H9 (cell line): Measurements from ENCODE around the gene TCP10L. TPM values are rescaled to one million over a fixed set of nuclear protein-coding genes. Genes with fewer than 3 reads are reported as not detected.

Experiments used
- DNase-seq: peaks from one replicate; pipeline ENCODE4 v3.0.0-alpha.2; 2017
- H2AFZ ChIP-seq: one replicate; pipeline ENCODE4 v1.6.1; 2013; ENCODE audit warnings: mild to moderate bottlenecking, low read length, control low read depth, moderate library complexity
- H2AK5ac ChIP-seq: 2 replicates; pipeline ENCODE4 v1.6.1; 2013; ENCODE audit warnings: low read length, control low read depth, mixed read lengths; ENCODE audit not compliant: insufficient read length
- H2BK120ac ChIP-seq: one replicate; pipeline ENCODE4 v1.6.1; 2013; ENCODE audit warnings: low read depth, mild to moderate bottlenecking, low read length, control low read depth, inconsistent platforms; ENCODE audit not compliant: poor library complexity, severe bottlenecking
- H2BK12ac ChIP-seq: 2 replicates; pipeline ENCODE4 v1.6.1; 2013; ENCODE audit warnings: low read length, control low read depth, mixed read lengths, low read depth; ENCODE audit not compliant: insufficient read length
- H2BK15ac ChIP-seq: 2 replicates; pipeline ENCODE4 v1.6.1; 2013; ENCODE audit warnings: low read depth, low read length, control low read depth
- H2BK20ac ChIP-seq: one replicate; pipeline ENCODE4 v1.6.1; 2013; ENCODE audit warnings: low read depth, mild to moderate bottlenecking, low read length, control low read depth, inconsistent platforms; ENCODE audit not compliant: poor library complexity, severe bottlenecking
- H2BK5ac ChIP-seq: 2 replicates; pipeline ENCODE4 v1.6.1; 2013; ENCODE audit warnings: low read length, control low read depth, mixed read lengths; ENCODE audit not compliant: insufficient read length
- H3K14ac ChIP-seq: 2 replicates; pipeline ENCODE4 v1.6.1; 2013; ENCODE audit warnings: low read length, control low read depth; ENCODE audit not compliant: insufficient read depth
- H3K18ac ChIP-seq: 2 replicates; pipeline ENCODE4 v1.6.1; 2013; ENCODE audit warnings: low read depth, mild to moderate bottlenecking, mixed read lengths, low read length, control low read depth; ENCODE audit not compliant: insufficient read length
- H3K23ac ChIP-seq: 2 replicates; pipeline ENCODE4 v1.6.1; 2013; ENCODE audit warnings: low read length, control low read depth, mixed read lengths, low read depth; ENCODE audit not compliant: insufficient read length
- H3K23me2 ChIP-seq: 2 replicates; pipeline ENCODE4 v1.6.1; 2013; ENCODE audit warnings: low read depth, mild to moderate bottlenecking, mixed read lengths, low read length, control low read depth; ENCODE audit not compliant: insufficient read length, poor library complexity, severe bottlenecking
- H3K27ac ChIP-seq: 2 replicates; pipeline ENCODE4 v1.5.1; 2013; ENCODE audit warnings: low read length, control low read depth, mixed read lengths, low read depth; ENCODE audit not compliant: insufficient read length
- H3K27me3 ChIP-seq: 2 replicates; pipeline ENCODE4 v1.6.1; 2013; ENCODE audit warnings: low read length, control low read depth, inconsistent platforms; ENCODE audit not compliant: insufficient read depth
- H3K4ac ChIP-seq: 2 replicates; pipeline ENCODE4 v1.6.1; 2013; ENCODE audit warnings: low read depth, mild to moderate bottlenecking, control low read depth, inconsistent platforms, low read length, moderate library complexity
- H3K4me1 ChIP-seq: 2 replicates; pipeline ENCODE4 v1.6.1; 2013; ENCODE audit warnings: low read length, control low read depth, inconsistent platforms; ENCODE audit not compliant: insufficient read depth
- H3K4me2 ChIP-seq: 2 replicates; pipeline ENCODE4 v1.6.1; 2013; ENCODE audit warnings: low read length, control low read depth, mixed read lengths; ENCODE audit not compliant: insufficient read length, insufficient read depth
- H3K56ac ChIP-seq: 2 replicates; pipeline ENCODE4 v1.6.1; 2013; ENCODE audit warnings: low read depth, mild to moderate bottlenecking, mixed read lengths, low read length, control low read depth; ENCODE audit not compliant: insufficient read length
- H3K79me1 ChIP-seq: 2 replicates; pipeline ENCODE4 v1.6.1; 2013; ENCODE audit warnings: low read depth, mild to moderate bottlenecking, moderate library complexity, low read length, control low read depth, inconsistent platforms; ENCODE audit not compliant: insufficient read depth, poor library complexity, severe bottlenecking
- H3K79me2 ChIP-seq: 2 replicates; pipeline ENCODE4 v1.6.1; 2013; ENCODE audit warnings: low read length, control low read depth, inconsistent platforms; ENCODE audit not compliant: insufficient read depth
- H3K9ac ChIP-seq: 2 replicates; pipeline ENCODE4 v1.6.1; 2013; ENCODE audit warnings: low read length, control low read depth, mixed read lengths; ENCODE audit not compliant: insufficient read length; ENCODE audit errors: extremely low read depth
- H3K9me3 ChIP-seq: one replicate; pipeline ENCODE4 v1.6.1; 2013; ENCODE audit warnings: low read depth, low read length, inconsistent platforms; ENCODE audit not compliant: control insufficient read depth
- H3T11ph ChIP-seq: one replicate; pipeline ENCODE4 v1.6.1; 2013; ENCODE audit warnings: mild to moderate bottlenecking, low read length, control low read depth, inconsistent platforms
- H4K20me1 ChIP-seq: one replicate; pipeline ENCODE4 v1.6.1; 2013; ENCODE audit not compliant: control insufficient read depth, insufficient read length, insufficient read depth
- H4K5ac ChIP-seq: 2 replicates; pipeline ENCODE4 v1.6.1; 2013; ENCODE audit warnings: low read depth, mild to moderate bottlenecking, mixed read lengths, low read length, control low read depth; ENCODE audit not compliant: insufficient read length
- H4K8ac ChIP-seq: replicated peaks from 2 replicates; pipeline ENCODE4 v1.6.1; 2013; ENCODE audit warnings: low read length, control low read depth, mixed read lengths, low read depth; ENCODE audit not compliant: insufficient read length
- H4K91ac ChIP-seq: 2 replicates; pipeline ENCODE4 v1.6.1; 2013; ENCODE audit warnings: low read depth, mild to moderate bottlenecking, moderate library complexity, mixed read lengths, low read length, control low read depth; ENCODE audit not compliant: insufficient read length
- H3K27ac Mint-ChIP-seq, 3 experiments: 2 replicates in 2 of 3; 3 replicates in 1 of 3; pipeline ENCODE4 v1.8.0; 2020 to 2021; ENCODE audit warnings: mixed read lengths in 3 of 3, mild to moderate bottlenecking in 1 of 3, moderate library complexity in 1 of 3
- H3K27me3 Mint-ChIP-seq: 2 replicates; pipeline ENCODE4 v1.8.0; 2021; ENCODE audit warnings: low read depth, mild to moderate bottlenecking, moderate library complexity, mixed read lengths
- H3K36me3 Mint-ChIP-seq, 3 experiments: 2 replicates in 2 of 3; 3 replicates in 1 of 3; pipeline ENCODE4 v1.8.0; 2020 to 2021; ENCODE audit warnings: low read depth in 3 of 3, mixed read lengths in 3 of 3; ENCODE audit not compliant: insufficient read depth in 1 of 3
- H3K4me1 Mint-ChIP-seq, 2 experiments: 2 replicates each; pipeline ENCODE4 v1.8.0; 2020; ENCODE audit warnings: mixed read lengths in 2 of 2
- H3K4me3 Mint-ChIP-seq, 2 experiments: 2 replicates in 1 of 2; 3 replicates in 1 of 2; pipeline ENCODE4 v1.8.0; 2020 to 2021; ENCODE audit warnings: mild to moderate bottlenecking in 2 of 2, mixed read lengths in 2 of 2, moderate library complexity in 1 of 2
- H3K9me3 Mint-ChIP-seq, 2 experiments: 2 replicates in 1 of 2; 3 replicates in 1 of 2; pipeline ENCODE4 v1.8.0; 2020; ENCODE audit warnings: mild to moderate bottlenecking in 2 of 2, mixed read lengths in 2 of 2, moderate library complexity in 1 of 2
- WGBS: extraction: QIAGEN DNeasy Blood & Tissue Kit; methylation state at CpG from one replicate; pipeline ENCODE4 v1.1.7; 2013; ENCODE audit warnings: missing lambda C conversion rate, low lambda C conversion rate, mixed read lengths; ENCODE audit not compliant: insufficient read length; ENCODE audit errors: extremely low coverage; 5-methylcytosine and 5-hydroxymethylcytosine counted together
- total RNA-seq: library from RNA; stranded (reverse); gene quantifications from 2 replicates; pipeline ENCODE4 v1.2.1, GENCODE V29; 2021
- TF ChIP-seq, protein P1 (sequence below): fragments of 200-600 bp; sonication (generic); conservative IDR thresholded peaks from 3 replicates; pipeline ENCODE4 v1.8.0; 2021; ENCODE audit warnings: antibody characterized with exemption, mild to moderate bottlenecking

Gene TCP10L
- total RNA-seq, 1 experiment from 2014 or later: 5.1 TPM

DNA sequence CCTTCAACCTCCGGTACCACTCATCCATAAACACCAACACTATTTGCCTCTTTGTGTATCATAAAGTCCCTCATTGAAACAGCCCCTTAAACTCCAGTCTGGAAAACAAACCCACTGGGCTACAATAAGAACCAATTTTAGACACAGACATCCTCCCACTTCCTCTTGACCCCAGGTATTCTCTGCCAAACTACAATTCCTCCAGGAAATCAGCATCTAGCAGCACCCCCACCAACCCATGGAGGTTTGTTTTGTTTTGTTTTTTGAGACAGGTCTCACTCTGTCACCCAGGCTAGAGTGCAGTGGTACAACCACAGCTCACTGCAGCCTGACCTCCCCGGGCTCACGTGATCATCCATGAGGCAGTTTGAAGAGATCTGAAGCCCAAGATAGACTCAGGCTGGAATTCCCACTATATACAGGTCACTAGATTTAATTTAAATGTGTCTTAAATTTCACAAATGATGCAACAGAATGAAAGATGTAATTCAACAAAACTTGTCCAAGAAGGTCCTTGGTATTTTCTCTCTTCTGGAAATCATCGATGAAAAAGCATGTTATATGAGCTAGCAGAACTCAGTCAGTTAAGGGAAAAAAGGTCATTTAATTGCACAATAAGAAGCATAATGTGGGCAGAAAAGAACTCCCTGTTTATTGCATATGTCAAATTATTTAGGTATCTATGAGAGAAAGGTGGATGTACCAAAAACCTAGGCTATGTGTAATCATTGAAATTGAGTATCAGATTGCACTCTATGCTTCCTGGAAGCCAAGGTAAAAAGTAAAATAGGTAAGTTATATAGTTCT, 30.3 kb downstream of the TCP10L start:
- Histone ChIP-seq H4K5ac (no peak overlapping the region), H3K9ac (no peak overlapping the region), H2BK5ac (no peak overlapping the region), H3K4ac (no peak overlapping the region), H4K20me1 (no peaks in the 10 kb centered on the region), H3K4me2 (no peak overlapping the region), H3K9me3 (no peaks in the 10 kb centered on the region), H2AK5ac (no peak overlapping the region), H3K56ac (no peak overlapping the region), H3K14ac (no peak overlapping the region), H3K79me2 (no peaks in the 10 kb centered on the region), H4K8ac (no peak overlapping the region), H3K23ac (no peak overlapping the region), H3K27me3 (no peaks in the 10 kb centered on the region), H2BK15ac (no peak overlapping the region), H2BK20ac (no peak overlapping the region), H3K18ac (no peak overlapping the region), H3K79me1 (no peaks in the 10 kb centered on the region), H4K91ac (no peak overlapping the region), H3T11ph (no peak overlapping the region), H2BK12ac (no peak overlapping the region), H3K4me1 (peaks cover under 1% of the 10 kb centered on the region; the same call in 1 of the 2 replicates), H2BK120ac (no peak overlapping the region), H3K27ac (no peak overlapping the region), H3K23me2 (no peaks in the 10 kb centered on the region), H2AFZ (no peak overlapping the region)
- no peaks in the 10 kb centered on the region for H3K27me3 Mint-ChIP-seq
- H3K36me3 Mint-ChIP-seq: peaks cover 0 to 2% (median 0%) of the 10 kb centered on the region in 3 experiments; a peak in 1 of 7 replicates
- WGBS: no CpG with 5 or more reads among the region's 4 CpGs
- H3K4me1 Mint-ChIP-seq: peaks cover 45 to 46% of the 10 kb centered on the region in 2 experiments
- no peak for DNase-seq
- H3K27ac Mint-ChIP-seq: peak overlapping the region in 1 of 3 experiments; percentile 31; a peak in 1 of 7 replicates
- TF ChIP-seq, protein P1, sequence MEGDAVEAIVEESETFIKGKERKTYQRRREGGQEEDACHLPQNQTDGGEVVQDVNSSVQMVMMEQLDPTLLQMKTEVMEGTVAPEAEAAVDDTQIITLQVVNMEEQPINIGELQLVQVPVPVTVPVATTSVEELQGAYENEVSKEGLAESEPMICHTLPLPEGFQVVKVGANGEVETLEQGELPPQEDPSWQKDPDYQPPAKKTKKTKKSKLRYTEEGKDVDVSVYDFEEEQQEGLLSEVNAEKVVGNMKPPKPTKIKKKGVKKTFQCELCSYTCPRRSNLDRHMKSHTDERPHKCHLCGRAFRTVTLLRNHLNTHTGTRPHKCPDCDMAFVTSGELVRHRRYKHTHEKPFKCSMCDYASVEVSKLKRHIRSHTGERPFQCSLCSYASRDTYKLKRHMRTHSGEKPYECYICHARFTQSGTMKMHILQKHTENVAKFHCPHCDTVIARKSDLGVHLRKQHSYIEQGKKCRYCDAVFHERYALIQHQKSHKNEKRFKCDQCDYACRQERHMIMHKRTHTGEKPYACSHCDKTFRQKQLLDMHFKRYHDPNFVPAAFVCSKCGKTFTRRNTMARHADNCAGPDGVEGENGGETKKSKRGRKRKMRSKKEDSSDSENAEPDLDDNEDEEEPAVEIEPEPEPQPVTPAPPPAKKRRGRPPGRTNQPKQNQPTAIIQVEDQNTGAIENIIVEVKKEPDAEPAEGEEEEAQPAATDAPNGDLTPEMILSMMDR: no peak
- H3K4me3 Mint-ChIP-seq: no peak overlapping the region
- H3K9me3 Mint-ChIP-seq: no peaks in the 10 kb centered on the region
